ENCODE results near the gene KCNH1.
"Not testable (repeated sequence)": the region's sequence is repeated elsewhere in the genome, so short reads cannot be mapped to it uniquely, and the experiment has no call there.

Gene KCNH1

GRCh38 chr1:211009944-211010343, 124.0 kb downstream of the KCNH1 start:
- DNase-seq = no peak

GRCh38 chr1:211007830-211008229, 126.1 kb downstream of the KCNH1 start:
- no peak for DNase-seq

GRCh38 chr1:210995931-210996330, 138.0 kb downstream of the KCNH1 start:
- not testable (repeated sequence) for DNase-seq

- no peak for DNase-seq
These were observed 141.1 kb downstream of the KCNH1 start for GRCh38 chr1:210992837-210993236.

GRCh38 chr1:210989905-210990304, 144.0 kb downstream of the KCNH1 start:
- DNase-seq = no peak

- DNase-seq = no peak
These were observed 152.5 kb downstream of the KCNH1 start for GRCh38 chr1:210981490-210981889.

- DNase-seq = no peak
These were observed 153.9 kb downstream of the KCNH1 start for GRCh38 chr1:210980082-210980481.

GRCh38 chr1:210978974-210979354, 155.0 kb downstream of the KCNH1 start:
- DNase-seq = no peak

- DNase-seq = no peak
These were observed 155.5 kb downstream of the KCNH1 start for GRCh38 chr1:210978316-210978973.

- DNase-seq = no peak
These were observed 182.7 kb downstream of the KCNH1 start for GRCh38 chr1:210951279-210951678.

GRCh38 chr1:210949940-210950546, 183.9 kb downstream of the KCNH1 start:
- DNase-seq = peak; percentile 18 to 31

- DNase-seq = no peak
These were observed 184.5 kb downstream of the KCNH1 start for GRCh38 chr1:210949489-210949888.

- DNase-seq = no peak
These were observed 184.9 kb downstream of the KCNH1 start for GRCh38 chr1:210949039-210949438.

- no peak for DNase-seq
These were observed 189.7 kb downstream of the KCNH1 start for GRCh38 chr1:210944252-210944651.

GRCh38 chr1:210942513-210942912, 191.4 kb downstream of the KCNH1 start:
- DNase-seq = no peak

- no peak for DNase-seq
These were observed 193.8 kb downstream of the KCNH1 start for GRCh38 chr1:210940081-210940617.

- DNase-seq = no peak
These were observed 195.5 kb downstream of the KCNH1 start for GRCh38 chr1:210938416-210938925.

- no peak for DNase-seq
These were observed 196.1 kb downstream of the KCNH1 start for GRCh38 chr1:210937846-210938245.

GRCh38 chr1:210935905-210936304, 198.0 kb downstream of the KCNH1 start:
- DNase-seq = no peak

GRCh38 chr1:210932104-210932503, 201.8 kb downstream of the KCNH1 start:
- DNase-seq = no peak

- DNase-seq = no peak
These were observed 211.3 kb downstream of the KCNH1 start for GRCh38 chr1:210922666-210923065.

GRCh38 chr1:210920716-210921694, 212.9 kb downstream of the KCNH1 start:
- no peak for DNase-seq

- peak in 1 of 2 donors; percentile 2 for DNase-seq
These were observed 213.7 kb downstream of the KCNH1 start for GRCh38 chr1:210920258-210920657.

Data from inflammatory macrophage (primary cell).